ENCODE results near the gene KIF26A.

DNA sequence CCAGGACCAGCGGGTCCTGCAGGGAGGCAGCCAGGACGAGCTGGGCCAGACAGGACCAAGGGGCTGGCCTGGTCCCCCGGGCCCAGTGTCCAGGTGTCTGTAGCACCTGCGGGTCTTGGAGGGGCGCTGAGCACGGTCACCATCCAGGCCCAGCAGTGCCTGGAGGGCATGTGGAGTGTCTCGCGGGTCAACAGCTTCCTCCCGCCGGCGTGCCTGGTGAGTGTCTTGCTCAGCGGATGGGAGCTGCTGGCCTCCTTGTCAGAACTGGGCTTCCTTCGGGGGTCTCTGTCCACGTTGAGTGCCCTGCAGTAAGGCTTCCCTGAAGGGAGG is 13.8 kb downstream of the KIF26A start:
- TF ChIP-seq CTCF (conservative IDR thresholded peaks at IDR 0.05) (no peak), ZFX (IDR thresholded peaks at IDR 0.05) (no peak)
